GM19463 (cell line): ENCODE results near the gene MLN.
"Not testable (repeated sequence)": the region's sequence is repeated elsewhere in the genome, so short reads cannot be mapped to it uniquely, and the experiment has no call there.

Experiments used
- ATAC-seq: cut with Tn5 transposase; IDR thresholded peaks from one replicate; pipeline ENCODE4 v1.9.1; 2021; ENCODE audit warnings: mild to moderate bottlenecking, moderate library complexity; ENCODE audit not compliant: unreplicated experiment

The MLN gene

GRCh38 chr6:33836806-33837469 lies 33.1 kb upstream of the MLN start:
- ATAC-seq: no peak

- ATAC-seq: no peak
These were observed 30.9 kb upstream of the MLN start for GRCh38 chr6:33834401-33835392.

GRCh38 chr6:33833599-33833998 lies 29.8 kb upstream of the MLN start:
- ATAC-seq: no peak

DNA sequence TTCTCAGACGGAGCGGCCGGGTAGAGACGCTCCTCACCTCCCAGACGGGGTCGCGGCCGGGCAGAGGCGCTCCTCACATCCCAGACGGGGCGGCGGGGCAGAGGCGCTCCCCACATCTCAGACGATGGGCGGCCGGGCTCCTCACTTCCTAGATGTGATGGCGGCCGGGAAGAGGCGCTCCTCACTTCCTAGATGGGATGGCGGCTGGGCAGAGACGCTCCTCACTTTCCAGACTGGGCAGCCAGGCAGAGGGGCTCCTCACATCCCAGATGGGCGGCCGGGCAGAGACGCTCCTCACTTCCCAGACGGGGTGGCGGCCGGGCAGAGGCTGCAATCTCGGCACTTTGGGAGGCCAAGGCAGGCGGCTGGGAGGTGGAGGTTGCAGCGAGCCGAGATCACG lies 29.0 kb upstream of the MLN start:
- ATAC-seq: not testable (repeated sequence)

DNA sequence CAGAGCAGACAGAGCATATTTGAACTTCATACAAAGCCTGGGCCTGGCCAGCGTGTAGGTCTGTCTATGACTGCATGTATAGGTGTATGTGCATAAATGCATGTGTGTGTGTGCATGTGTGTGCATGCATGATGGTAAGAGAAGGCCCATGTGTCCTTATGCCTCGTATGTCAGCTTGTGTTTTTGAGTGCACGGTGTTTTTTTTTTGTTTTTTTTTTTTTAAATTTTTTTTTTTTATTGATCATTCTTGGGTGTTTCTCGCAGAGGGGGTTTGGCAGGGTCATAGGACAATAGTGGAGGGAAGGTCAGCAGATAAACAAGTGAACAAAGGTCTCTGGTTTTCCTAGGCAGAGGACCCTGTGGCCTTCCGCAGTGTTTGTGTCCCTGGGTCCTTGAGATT lies 27.9 kb upstream of the MLN start:
- ATAC-seq: not testable (repeated sequence)

DNA sequence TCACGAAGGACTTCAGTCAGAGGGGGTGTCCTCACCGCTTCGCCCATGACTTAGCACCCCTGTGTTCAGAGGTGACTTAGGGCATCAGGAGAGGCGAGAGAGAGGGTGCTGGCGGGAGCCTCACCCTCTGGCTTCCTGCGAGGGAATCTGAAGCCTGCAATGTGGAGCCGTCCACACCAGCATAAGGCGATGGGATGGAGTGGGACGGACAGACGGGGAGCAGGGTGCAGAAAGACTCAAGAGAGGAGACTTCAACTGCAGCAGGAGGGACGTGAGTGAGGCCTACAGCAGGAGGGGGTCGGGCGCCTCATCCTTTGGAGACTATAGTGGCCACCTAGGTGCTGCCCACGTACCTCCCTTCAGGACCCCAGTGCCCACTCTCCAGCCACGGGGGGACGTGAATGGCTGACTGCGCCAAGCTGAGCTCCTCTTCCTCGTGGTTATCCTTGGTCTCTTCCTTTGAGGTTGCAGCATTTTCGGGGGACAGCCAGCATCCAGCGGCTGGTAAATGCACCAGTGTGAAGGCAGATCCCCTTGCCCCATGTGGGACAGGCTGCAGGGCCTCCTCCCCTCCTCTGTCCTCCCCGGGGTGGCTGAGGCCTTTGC lies 26.9 kb upstream of the MLN start:
- no peak for ATAC-seq

DNA sequence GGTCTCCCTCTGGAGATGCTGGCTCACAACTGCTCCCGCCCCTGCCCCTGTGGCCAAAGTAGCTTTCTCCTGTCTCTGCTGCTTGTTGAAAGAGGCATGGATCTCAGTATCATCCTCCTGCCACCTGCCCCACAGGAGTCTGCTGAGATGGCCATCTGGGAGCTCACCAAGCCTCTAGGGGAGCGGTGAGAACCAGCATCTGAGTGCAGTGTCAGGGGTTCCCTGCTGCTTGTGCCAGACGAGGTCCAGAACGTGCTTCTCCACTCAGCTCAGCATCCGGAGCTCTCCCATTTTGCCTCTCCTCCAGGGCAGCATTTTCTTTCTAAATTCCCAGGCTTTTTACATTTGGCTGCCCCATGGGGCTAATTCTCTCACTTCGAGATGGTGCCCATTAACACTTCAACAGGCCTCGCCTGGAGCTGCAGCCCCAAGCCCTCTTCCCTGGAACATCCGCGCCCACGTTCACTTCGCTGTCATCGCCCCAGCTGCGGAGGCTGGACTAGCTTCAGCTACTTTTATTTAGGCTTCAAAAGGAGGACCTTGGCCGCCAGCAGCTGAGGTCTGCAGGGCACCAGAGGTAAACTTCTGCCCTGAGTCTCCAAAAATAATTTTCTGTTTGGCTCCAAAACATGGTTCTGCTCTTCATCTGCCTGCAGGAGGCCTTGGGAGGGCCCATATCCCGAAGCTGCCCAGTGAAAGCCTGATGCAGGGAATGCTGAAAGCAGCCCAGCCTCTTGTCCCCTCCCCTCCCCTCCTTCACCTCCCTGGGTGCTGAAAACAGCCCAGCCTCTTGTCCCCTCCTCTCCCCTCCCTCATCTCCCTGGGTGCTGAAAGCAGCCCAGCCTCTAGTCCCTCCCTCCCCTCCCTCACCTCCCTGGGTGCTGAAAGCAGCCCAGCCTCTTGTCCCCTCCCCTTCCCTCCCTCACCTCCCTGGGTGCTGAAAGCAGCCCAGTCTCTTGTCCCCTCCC lies 25.2 kb upstream of the MLN start:
- ATAC-seq: no peak

GRCh38 chr6:33828452-33828763 lies 24.6 kb upstream of the MLN start:
- no peak for ATAC-seq

DNA sequence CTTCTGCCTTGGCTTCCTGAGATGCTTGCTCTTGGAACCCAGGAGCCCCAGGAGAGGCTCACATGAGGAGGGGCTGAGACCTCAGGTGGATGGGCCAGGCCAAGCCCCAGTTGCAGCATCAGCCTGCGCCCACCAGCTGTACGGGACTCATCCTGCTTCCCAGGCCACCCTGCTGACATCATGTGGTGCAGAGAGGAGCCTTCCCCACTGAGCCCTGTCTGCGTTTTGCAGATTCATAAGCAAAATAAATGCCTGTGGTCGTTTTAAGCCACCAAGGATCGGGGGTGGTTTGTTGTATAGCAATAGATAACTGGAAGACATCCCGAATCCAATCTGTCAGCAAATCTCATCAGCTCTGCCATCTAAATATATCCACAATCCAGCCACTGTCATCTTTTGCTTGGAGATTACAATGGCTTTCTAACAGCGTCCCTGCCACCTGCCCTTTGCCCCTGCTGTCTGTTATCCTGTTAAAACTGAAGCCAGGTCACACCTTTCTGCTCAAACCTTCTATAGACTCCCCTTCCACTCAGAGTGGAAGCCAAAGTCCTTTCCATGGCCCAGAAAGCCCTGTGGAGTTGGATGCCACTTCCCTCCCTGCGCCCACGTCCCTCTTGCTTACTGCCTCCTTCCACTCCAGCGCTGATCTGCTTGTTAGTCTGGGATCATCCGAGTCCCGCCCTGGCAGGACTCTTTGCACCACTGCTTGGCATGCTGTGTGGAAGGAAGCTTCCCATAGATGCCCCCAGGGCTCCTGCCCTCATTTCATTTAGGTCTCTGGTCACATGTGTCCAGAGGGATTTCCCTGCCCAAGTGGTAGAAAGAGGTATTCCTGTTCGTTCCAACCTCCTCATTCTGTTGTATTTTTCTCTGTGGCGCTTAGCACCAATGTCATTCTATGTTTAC lies 24.0 kb upstream of the MLN start:
- no peak for ATAC-seq

DNA sequence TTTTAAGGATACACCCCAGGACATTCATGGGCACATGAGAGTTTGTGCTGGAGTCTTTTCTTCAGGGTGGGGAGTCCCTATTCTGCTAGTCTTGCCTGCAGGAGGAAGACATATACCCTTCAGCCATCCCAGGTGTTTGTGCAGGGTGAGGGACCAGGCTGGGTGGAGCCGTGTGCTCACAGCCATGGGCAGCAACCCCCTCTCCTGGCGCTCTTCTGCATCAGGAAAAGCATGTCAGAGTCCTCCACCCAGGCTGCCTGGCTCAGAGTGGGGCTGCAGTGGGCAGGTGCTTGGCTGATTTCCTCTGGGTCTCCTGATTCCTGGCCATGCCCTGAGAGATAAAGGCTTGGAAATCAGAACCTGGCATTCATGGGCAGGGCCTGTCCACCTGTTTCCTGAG lies 22.7 kb upstream of the MLN start:
- no peak for ATAC-seq

GRCh38 chr6:33824461-33825154 lies 20.8 kb upstream of the MLN start:
- no peak for ATAC-seq

DNA sequence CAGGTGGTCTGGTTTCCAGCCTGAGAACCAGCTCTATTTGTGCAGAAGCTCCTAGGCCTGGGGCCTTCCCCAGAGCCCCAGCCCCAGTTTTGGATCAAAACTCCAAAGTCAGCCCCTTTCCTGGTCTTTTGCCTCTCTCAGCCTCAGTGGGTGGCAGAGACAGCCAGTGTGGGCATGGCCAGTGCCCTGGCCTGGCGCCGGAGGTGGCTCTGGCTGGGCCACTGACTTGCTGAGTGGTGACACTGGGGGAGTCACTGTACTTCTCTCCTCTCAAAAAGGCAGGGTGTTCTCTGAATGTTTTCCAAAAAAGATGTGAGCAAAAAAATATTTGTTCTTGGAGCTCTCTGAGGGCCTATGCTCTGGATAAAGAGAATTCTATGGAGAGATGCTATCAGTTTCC lies 20.0 kb upstream of the MLN start:
- ATAC-seq: no peak

- ATAC-seq: no peak
These were observed 19.0 kb upstream of the MLN start for GRCh38 chr6:33822575-33823395.

DNA sequence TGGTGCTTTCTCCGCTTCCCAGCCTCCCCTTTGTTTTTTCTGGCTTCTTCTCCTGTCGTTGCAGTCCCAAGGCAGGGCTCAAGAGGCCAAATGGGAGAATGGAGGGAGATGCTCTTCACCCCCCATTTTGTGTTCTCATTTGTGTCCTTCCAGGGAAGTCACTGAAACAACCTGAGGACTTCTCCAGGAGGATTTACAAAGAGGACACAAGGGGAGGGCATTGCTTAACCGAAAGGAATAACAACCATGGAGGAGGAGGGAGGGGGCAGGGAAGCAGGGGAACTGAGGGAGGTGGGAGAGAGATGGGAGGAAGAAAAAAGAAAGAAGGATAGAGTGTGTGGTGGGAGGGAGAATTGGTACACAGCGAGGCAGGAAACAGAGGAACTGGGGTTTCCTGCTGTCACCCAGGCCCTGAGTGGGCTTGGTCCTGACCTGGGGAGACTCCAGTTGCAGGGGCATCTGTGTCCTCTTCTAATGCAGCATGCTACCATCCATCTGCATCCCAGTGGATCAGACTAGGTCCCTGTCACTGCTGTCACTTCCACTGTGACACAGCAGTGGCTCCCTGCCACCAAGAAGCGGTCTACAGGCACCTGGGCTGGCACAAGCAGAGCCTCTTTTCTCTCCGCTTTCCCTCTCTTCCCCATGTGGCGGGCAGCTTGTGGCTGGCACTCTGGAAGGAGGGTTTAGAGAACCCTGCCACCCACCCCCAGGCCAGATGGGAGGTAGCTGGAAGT lies 17.1 kb upstream of the MLN start:
- ATAC-seq: no peak

GRCh38 chr6:33820243-33820642 lies 16.4 kb upstream of the MLN start:
- no peak for ATAC-seq

DNA sequence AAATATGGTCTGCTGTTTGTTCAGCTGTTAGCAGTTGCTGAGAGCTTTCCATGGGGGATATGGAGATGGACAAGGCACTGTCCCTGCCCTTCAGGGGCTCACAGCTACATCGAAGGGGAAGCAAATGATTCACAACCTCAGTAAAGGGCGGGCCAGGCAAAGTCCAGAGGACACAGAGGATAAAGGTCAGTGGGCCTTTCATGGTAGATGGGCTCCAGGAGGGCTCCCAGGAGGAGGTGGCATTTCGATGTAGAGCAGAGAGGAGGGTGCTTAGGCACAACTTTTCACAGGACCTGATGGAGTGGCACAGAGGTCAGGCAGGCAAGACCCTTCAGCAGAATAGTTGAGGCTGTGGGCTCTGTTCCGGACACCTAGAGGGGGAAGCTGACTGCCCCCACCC lies 15.2 kb upstream of the MLN start:
- ATAC-seq: no peak

- no peak for ATAC-seq
These were observed 14.5 kb upstream of the MLN start for GRCh38 chr6:33818293-33818692.

- ATAC-seq: no peak
These were observed 13.7 kb upstream of the MLN start for GRCh38 chr6:33817489-33817888.
